HG03280 (cell line): ENCODE measurements around the gene CAPS2.

Experiments
- ATAC-seq: cut with Tn5 transposase; IDR thresholded peaks from one replicate; pipeline ENCODE4 v1.9.1; 2021; ENCODE audit warnings: mild to moderate bottlenecking, moderate library complexity; ENCODE audit not compliant: unreplicated experiment

The CAPS2 gene

DNA sequence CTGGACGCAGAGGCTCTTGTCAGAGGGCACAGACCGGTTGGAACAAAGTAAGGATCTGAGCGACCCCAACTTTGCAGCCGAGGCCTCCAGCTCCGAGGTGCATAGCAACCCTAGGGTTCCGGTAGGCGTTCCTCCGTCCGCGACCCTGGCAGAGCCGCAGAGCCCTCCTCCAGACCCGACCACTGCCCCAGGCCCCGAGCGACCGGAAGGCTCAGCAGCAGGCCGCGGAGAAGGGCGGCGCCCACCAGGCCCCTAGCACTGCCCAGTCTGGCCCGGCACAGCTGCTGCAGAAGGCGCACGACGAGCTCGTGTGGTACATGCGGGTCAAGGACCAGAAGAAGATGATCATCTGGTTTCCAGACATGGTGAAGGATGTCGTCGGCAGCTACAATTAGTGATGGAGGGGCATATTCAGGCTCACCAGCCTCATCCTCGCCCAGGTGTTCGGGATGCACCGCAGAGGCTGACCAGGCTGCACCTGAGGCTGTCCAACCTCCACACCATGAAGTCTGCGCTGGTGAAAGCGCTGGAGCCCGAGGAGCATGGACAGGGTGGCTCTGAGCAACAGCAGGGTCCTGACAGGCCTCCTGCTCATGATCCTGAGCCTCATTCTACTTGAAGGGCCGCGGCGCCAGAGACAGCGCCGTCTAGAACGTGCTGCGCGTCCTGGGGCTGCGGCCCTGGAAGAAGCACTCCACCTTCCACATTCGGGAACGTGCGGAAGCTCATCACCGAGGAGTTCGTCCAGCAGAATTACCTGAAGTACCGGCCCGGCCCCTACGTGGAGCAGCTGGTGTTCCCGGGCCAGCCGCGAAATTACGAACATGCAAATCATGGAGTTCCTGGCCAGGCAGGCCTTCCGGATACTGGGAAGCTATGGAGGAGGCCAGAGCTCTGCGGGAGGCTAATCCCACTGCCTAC is 24.5 kb downstream of the CAPS2 start:
- ATAC-seq, result no peak

DNA sequence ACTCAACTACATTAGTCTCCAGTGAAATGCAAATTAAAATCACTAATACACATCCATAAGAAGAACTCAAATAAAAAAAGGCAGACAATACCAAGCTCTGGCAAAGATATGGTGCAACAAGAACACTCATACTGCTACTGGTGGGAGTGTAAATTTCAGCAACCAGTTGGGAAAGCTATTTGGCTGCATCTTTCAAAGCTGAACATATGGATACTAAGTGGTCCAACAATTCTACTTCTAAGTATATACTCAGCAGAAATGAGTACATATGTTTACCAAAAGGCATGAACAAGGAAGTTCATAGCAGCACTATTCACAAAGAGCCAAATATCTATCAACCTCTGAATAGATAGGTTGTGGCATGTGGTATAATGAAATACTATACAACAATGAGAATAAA is 27.3 kb downstream of the CAPS2 start:
- ATAC-seq, result no peak

DNA sequence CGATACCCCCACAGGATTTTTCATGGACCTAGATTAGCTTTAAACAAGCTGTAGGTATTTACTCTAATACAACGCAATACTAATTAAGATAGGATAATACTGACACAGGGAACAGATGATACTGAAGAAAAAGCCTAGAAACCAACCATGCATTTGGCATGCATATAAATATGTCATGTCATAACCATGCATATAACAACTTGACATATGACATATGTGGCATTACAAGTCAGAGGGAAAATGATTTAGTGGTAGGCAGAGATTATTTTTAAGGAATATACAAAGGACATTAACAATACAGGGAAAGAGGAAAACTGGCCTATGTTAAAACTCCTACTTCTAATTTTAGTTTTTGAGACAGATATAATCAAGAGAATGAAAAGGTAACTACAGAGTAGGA is 27.9 kb downstream of the CAPS2 start:
- no peak for ATAC-seq

DNA sequence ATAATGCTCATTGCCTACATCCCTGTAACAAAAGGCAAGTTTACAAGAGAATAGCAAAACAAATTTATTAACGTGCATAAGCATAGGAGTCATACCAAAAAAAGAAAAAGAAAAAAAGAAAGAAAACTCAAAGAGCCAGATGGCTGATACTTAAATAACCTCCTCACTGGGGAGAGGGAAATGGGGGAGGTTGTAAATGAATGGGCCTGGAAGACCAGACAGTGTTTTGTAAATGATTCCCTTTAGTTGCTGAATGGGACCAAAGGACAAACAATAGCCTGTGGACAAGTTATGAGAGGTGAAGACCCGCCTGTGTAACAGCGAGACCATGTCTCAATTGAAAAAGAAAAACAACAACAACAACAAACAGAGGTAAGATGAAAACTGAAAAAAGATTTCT is 35.3 kb downstream of the CAPS2 start:
- no peak for ATAC-seq

DNA sequence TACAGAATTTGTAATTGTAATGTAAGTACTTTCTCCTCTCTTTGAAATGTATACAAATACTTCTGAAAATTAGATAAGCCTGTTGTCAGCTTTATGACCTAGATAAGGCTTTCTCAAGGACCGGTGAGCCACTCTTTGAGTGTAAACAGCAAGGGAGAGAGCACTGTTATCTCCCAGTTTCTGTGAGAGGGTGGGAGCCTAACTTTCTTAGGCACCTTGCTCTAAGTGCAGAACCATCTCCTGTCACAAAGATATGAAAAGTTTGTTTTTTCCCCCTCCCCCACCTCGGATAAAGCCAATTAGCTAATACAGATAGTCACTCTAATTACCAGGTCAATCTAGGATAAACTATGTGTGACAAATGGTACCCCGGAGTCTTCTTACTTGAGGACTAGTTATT is 35.8 kb downstream of the CAPS2 start:
- ATAC-seq, result no peak

DNA sequence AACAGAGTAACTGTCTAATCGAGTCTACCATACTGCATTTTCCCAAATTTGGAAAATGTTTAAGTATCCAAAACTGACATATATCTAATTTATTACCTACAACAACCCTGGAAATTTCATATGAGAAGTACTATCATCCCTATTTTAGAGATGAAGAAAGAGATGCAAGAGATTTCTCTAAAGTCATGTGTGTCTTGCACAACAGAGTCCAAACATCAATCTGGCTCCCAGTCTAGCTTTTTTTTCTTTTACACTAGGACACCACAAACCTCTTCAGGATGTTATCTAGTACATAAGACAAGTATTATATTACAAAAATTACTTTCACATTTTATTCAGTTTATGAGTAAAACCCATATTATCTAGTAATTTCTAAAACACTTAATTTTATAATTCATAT is 39.1 kb downstream of the CAPS2 start:
- ATAC-seq, result no peak

DNA sequence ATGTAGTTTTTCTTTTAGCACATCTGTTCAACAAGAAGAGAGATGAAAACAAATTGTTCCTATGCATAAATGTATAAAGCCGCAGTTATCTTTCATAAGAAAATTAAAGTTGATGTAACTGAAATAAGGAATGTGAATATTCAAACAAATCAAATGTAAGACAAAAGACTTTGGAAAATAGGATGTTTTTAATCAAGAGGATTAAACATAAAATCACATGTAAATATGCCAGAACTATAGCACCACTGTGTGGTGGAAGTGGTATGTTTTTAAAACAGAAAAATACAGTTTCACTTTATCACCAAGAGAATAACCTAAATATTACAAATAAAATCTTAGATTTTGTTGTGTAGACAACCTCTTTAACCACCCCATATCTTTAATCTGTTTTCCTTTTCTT is 40.4 kb downstream of the CAPS2 start:
- no peak for ATAC-seq

DNA sequence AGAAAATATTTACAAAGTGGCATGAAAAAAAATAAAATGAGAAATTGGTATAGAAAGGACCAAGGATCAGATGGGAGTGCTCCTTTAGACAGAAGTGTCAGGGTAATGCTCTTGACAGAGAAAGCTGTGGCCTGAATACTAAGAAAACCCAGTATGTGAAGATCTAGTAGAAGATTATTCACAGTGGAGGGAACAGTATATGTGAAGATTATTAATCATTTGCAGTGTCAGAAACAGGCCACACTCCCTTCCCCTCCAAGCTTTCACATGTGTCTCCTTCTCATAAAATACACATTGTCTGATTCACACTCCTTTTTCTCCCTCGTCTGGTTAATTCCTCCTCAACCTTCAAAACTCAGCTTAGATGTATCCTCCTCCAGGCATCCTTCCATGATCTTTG is 41.3 kb downstream of the CAPS2 start:
- ATAC-seq, result no peak

DNA sequence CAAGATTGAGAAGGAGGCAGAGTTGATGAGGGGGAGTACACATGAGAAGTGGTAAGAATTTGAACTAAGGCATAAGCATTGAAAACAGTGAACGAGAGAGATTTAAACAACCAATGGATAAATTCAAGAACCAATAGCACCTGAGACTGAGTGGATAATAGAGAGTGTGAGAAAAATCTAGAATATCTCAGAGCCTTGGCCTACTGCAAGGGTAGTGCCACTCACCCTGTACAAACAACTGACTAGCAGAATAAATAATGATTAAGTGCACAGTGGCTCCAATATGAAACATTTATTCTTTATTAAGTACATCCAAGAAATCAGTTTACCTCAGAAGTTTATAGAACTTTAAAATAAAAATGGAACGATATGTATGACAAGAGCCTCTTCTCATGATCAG is 54.4 kb downstream of the CAPS2 start:
- no peak for ATAC-seq

DNA sequence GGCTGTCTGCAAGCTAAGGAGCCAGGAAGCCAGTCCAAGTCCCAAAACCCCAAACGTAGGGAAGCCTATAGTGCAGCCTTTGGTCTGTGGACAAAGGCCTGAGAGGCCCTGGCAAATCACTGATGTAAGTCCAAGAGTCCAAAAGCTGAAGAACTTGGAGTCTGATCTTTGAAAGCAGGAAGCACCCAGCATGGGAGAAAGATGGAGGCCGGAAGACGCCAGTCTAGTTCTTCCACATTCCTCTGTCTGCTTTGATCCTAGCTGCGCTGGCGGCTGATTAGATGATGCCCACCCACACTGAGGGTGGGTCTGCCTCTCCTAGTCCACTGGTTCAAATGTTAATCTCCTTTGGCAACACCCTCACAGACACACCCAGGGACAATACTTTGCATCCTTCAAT is 58.5 kb downstream of the CAPS2 start:
- ATAC-seq, result no peak

DNA sequence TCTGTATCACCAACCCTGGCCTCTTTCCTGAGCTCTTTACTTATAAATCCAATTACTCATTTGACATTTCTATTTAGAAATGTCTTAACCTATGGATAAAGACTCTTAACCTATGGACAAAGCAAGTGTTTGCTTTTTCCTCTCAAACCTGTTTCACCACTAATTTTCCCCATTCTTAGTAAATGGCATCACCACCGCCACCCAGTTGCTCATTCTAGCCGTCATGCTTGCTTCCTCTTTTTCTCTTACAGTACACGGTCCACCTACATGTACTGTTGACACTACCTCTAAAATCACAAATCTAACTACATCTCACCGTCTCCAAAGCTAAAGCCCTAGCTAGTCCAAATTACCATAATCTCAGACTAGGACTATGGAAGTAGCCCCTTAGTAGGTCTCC is 60.0 kb downstream of the CAPS2 start:
- ATAC-seq, result peak; percentile 45

DNA sequence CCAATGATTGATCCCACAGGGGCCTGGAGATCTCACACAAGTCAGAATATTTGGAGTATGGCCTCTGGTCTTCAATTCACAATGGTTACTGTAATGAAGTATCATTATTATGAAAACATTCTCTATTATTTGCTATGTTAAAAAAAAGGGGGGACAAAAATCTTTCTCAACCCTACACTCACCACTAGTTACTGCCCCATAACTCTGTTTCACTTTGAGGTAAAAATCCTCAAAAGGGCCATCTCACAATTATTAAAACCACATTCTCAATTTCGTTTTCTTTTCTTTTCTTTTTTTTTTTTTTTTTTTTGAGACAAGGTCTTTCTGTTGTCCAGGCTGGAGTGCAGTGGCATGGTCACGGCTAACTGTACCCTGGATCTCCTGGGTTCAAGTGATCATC is 60.9 kb downstream of the CAPS2 start:
- peak; percentile 41 for ATAC-seq

DNA sequence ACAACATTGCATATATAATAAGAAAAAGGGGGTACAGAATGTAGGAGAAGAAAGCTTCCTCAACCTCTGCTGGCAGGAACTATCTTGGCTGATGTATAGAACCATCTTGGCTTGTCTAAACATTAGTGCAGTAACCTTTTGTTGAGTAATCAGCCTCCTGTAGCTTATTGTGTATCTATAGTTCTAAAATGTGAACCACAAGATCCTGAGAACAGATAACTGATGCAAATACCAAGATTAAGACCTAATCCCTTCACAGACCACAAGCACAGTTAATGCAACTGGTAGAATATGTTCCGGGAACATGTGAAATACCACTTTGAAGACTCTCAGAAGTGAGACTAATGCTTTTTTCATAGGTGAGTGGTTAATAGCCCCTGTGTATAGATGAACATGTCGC is 69.8 kb downstream of the CAPS2 start:
- ATAC-seq, result no peak

DNA sequence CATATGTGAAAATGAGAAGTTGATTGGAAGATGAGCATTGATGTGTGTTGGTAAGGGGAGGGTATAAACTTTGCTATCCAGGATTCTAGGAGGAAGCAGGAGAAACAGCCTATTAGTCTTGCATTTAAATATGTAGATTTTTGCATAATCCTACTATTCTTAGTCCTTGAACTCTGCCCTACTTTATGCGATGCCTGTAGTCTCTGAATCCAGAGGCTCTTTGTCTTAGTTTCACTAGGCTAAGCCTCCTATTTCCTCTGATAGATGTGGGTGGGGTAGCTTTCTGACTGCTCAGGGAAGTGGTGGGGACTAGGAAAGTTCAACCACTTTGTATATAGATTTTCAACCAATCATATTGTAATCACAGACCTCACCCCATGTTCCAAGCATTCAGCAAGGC is 71.0 kb downstream of the CAPS2 start:
- no peak for ATAC-seq

DNA sequence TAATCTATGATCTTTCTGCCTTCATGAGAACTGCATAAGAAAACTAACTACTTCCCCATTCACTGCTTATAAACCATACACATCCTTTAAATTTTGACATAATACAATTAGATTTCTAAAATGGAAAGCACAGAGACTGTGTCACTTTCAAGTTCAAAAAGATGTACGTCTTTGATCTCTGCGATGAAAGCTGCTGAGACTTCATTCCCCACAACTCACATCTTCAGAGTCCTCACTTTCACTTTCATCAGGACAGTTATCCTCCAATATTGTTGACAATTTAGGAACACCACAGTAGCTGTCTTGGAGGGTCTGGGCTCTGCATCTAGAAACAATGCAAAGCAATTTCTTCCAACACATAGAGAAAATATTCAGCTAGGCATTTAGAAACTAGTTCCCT is 72.6 kb downstream of the CAPS2 start:
- no peak for ATAC-seq

DNA sequence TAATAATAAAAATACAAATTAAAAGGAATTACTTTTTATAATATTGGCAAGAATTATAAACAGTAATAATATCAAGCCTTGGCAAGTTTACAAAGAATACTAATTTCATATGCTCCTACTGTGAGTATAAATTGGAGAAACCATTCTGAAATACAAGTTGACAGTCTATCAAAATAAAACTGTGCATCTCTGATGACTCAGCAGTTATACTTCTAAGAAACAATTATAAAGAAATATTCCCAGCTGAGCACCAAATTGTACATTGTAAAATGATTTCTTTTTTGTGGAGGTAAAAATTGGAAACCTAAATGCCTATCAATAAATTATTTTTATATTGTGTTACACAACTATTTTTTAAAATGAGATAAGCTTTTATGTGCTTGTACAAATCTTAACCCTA is 85.0 kb downstream of the CAPS2 start:
- ATAC-seq, result no peak

DNA sequence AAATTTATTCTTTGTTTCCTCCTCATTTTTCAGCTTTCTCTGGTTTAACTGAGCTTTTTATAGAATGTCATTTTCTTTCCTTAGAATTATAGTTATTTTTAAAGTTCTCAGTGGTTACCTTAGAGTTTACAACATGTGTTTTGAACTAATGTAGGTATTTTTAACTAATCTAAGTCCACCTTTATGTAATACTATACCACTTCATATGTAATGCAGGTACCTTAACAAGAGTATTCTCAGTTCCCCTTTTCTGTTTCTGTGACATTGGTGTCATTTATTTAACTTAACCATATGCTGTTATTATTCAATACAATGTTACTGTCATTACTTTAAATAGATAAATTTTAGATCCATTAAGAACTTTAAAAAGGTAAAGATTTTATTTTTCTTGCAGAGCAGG is 90.1 kb downstream of the CAPS2 start:
- ATAC-seq, result peak; percentile 80

DNA sequence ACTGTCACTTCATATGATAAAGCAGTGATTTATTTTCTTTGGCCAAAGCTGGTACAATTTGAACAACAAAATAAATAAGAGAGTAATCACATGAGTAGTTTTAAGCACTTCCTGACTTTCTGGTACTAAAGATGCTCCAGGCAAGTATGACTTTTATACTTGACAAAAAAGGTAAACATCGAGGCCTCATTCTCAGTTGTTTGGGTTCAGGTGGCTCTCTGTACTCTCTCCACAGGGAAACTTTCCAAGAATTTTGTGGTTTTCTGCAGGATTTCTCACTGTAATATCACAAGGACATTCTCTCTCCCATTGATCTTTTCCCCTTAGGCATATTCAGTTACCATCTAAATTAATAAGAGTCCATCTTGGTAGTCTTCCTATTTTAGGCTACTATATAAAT is 93.9 kb downstream of the CAPS2 start:
- no peak for ATAC-seq

DNA sequence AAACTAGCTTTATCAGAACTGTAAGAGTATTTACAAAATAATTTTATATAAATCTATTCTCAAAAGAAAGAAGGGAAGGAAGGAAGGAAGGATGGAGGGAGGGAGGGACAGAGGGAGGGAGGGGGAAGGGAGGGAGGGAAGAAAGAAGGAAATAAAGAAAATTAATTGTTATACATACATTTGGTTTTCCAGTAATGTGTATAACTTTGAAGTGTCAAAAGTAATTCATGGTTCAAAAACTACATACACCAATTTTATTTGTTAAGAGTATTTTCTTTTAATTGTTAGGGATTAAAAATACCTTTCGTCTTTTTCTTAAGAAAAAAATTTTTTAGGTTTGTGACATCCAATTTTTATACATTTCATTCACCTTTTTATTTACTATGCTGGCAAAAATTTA is 103.0 kb downstream of the CAPS2 start:
- no peak for ATAC-seq
